C1 segment of cervical spinal cord (tissue), 14 donors: ENCODE measurements around the gene SERPIND1.
A peak's percentile ranks its signal among the peaks of the same experiment; 100 is the strongest.
"Not testable (repeated sequence)": the region's sequence is repeated elsewhere in the genome, so short reads cannot be mapped to it uniquely, and the experiment has no call there.

Experiments used
- DNase-seq, 14 donors: peaks; one replicate each; lab custom pipeline; 2025; lab: John Stamatoyannopoulos, UW

SERPIND1 gene

DNA sequence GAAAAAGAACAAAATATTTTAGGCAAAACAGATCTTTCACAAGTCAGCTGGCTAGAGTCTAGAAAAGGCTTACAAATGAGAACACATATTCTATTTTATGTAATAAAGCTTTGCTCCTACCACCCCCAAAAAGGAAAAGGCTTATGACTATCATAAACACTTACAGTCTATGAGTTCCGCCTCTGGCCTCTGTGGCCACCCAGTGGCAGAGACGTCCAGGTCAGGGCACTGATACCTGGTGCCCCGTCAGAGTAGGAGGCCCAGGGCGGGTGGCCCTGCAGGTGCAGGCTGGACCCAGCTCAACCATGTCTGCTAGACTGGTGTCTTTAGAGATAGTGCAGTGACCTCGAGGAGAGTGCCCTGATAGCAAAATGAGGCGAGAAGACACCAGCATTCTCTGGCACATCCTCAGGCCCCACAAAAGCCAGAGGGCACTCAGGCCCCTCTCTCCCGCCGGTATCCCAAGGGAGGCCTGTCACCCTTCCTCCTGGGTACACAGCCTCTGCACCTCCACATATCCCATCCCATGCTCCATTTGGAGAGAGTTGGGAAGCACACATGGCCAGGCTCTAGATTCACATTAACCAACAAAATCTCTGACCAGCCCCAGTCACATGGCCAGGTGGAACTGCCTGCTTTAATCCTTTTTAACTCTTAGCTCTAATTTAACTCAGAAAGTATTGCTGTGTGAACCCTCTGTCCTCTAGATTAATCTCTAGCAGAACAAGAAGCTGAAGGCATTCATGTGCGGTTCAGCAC lies 27.3 kb upstream of the SERPIND1 start:
- DNase-seq, result no peak

DNA sequence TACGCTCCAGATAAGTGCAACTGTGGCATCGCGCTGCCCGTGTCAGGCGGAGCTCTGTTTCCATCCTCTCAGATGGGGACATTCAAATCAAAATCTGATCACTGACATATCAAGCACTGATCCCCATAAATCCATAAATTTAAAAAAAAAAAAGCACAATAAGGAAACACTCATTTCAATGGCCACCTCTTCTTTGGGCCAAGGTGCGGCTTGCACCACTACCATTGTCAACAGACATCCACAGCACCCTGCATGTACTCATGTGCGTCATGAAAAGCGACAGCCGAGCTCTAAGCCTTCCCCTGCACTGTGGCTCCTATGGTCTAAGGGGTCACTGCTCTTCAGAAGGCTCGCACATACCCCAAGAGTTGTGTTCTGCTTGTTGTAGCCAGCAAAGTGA lies 26.7 kb upstream of the SERPIND1 start:
- no peak for DNase-seq

DNA sequence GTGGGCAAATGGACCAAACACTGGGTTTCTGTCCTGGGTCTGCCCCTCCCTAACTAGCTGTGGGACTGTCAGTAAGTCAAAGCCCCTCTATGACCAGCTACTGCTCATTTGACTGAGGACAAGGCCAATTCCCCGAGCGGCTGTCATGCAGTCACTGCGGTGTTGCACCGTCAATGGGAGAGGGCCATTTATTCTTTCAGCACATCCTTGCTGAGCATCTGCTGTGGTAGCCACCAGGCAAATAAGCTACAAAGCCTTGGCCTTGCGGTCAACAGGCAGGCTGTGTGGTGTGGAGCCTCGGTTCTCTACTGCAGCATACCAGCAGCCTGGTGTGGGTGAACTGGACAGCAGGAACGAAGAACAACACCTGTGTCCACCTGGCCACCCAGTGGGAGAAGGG lies 25.8 kb upstream of the SERPIND1 start:
- no peak for DNase-seq

DNA sequence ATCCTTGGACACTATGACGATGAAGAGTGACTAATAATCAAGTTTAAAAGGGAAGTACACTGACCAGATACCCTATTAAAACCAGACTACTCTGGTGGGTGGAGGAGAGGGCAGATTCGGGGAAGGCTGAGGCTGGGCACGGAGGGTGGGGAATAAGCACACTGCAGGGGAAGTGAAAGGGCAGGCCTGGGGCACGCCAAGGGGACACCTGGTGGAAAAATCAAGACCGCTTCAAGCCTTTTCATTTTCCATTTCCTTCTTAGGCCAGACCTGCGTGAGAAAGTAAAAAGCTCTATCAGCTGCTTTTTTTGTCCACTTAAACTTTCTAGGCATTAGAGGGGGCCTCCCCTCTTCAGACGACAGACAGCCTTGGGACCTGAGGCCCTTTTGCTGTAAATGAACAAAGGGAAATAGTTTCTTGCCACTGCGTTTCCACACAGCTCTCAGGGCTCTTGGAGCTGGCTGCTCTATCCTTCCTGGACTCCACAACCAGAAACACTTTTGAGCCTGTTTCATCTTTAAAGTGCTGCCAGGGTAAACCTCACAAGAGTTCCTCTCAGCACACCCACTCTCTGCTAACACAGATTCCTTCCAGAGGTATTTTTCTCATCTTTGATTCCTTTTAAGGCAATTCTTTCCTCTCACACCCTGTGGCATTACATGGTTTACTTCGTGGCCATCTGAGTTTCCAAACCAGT lies 25.0 kb upstream of the SERPIND1 start:
- no peak for DNase-seq

DNA sequence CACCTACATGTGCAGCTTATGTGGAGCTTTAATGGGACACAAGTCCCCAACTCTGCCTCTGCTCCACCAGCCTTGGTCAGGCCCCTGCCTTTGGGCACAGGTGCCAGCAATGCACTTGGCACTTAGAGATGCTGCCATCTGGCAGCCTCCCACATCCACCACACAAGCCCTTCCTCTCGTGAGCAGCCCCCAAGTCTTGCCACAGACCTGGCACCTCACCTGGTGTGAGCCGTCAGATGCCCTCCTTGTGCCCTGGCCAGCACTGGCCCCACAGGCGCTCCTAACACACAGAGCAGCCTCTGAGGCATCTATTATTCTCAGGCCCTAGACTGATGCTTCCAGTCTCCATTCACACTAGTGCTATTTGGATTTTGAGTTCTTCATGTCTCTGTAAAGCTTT lies 24.5 kb upstream of the SERPIND1 start:
- DNase-seq, result peak in 1 of 14 donors; percentile 34

DNA sequence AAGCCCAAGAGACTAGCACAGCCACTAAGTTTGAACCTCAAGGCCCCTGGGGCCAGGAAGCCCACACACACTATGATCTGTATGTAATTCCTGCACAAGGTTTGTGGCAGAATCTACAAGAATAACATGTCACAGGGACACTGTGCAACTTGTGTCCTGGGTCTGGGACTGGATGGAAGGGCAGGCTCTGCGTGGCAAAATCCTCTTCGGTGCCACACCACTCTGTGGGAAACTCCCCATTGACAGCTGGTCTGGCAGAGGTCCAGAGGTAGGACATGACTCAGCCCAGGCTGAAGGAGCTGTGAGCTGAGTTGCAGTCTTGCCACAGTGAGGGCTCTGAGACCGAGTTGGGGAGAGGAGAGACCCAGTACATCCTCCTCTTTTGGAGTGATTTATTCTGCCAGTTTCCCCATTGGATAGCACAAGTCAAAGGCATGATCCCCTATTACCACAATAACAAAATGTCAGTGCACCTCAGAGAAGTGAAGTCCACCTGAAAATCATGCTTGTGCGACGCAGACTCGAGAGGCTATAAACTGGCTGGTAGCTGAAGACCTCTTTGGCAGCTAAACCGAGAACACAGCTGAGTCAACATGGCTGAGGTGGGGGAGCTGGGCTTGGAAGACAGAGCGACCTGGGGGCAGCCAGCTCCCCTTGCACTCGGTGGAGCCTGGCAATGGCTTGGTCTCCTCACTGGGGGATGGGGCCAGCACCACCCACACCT lies 23.3 kb upstream of the SERPIND1 start:
- DNase-seq, result peak in 6 of 14 donors; percentile 15 to 54 (median 33)

DNA sequence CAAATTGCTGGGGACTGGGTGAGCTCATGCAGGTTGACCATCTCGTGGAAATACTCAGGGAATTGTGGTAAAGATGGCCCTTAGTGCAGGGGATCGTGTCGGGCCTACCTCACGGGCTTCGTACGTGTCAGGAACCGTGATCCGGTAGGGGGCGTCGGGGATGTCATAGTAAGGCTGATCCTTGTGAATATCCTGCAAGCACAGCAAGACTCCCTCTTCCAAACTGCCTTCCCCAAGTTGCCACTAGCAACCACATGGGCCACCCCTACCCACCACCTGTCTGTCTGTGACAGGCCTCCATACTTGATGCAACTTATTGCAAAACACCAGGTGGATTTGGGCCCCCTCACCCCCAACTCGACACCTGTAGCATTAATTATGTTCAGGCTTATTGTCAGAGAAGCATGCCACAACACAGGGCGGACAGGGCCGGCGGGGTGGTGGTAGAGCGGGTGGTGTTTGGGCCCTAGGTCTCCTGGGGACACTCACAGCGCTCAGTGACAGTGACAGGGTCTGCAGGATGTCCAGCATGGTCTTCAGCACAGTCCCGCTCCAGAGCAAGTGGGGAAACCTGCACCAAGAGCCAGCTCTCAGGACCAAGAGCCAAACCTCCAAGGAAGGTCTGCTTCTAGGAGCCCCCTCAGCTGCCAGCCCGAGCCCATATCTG lies 22.6 kb upstream of the SERPIND1 start:
- no peak for DNase-seq

DNA sequence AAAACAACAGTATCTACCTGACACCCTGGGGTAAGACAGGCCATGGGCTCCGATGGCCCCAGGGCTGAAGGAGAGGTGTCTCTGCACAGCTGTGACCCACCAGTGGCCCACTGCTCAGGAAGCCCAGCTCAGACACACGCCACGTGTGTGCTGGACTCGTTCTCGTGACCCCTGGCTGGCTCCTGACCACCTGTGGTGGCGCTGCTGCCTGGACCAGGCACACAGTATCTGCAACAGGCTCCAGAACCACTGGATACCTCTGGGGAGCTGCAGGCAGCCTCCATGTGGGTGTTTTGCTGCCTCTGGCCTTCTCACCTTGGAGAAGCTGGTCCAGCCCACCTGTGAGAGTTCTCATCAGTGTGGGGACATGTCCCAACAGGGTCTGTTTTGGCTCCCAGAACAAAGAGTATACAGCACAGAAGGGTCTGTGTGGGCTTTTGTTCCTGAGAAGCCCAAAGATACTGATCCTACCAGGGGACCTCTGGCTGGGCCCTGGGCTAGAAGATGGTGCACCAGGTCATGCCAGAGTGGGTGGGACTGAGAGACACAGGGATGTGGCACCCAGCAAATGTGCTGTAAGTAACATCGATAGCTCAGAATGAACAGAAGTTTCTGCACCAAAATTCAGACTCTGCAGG lies 21.7 kb upstream of the SERPIND1 start:
- DNase-seq, result no peak

DNA sequence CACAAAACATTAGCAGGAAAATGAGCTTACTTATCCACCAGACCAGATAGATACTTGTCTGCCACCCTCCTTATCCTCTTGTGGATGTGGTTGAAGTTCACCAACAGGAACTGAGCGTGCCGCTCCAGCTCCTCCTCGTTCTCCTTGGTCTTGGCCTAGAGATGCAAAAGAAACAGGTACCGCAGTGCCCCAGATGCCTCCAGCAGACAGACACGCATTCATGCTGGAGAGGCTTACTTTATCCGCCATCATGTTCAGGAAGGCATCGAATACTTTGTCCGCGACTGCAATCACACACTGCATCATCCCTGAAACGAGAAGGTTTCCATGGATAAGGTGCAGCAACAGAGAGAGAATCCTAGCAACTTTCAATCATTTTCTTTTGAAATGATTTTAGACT lies 21.0 kb upstream of the SERPIND1 start:
- DNase-seq, result no peak

DNA sequence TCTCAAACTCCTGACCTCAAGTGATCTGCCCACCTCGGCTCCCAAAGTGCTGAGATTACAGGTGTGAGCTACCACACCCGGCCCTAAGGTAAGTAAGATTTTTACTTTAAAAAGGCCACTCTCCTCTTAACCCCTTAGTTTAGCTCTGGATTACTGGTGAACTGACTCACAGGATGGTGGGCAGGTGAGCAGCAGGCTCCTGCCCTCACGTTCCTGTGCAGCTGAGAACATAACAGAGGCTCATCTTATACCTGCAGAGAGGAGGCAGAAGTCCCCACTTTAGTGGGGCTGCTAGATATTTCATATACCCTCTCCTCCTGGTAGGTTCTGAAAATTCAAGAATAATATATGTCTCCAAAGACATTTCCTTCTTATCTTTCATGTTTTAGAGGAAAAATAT lies 17.1 kb upstream of the SERPIND1 start:
- no peak for DNase-seq

DNA sequence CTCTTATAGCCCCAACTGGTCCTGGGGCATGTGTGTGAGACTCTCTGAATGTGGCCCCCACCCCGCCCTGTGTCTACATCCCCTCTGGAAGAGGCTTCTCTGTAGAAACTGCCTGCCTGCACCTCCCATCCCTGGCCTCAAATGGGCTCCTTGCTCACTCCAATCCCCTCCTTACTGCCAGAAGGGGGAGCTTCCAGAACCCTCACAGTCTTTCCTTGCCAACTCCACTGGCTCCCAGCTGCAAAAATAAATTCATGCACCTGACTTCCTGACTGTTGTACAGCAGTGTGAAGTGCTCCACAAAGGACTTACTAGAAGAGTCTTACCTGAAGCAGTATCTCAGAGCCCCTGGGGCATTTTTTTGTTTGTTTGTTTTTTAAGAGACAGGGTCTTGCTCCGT lies 15.2 kb upstream of the SERPIND1 start:
- DNase-seq, result no peak

DNA sequence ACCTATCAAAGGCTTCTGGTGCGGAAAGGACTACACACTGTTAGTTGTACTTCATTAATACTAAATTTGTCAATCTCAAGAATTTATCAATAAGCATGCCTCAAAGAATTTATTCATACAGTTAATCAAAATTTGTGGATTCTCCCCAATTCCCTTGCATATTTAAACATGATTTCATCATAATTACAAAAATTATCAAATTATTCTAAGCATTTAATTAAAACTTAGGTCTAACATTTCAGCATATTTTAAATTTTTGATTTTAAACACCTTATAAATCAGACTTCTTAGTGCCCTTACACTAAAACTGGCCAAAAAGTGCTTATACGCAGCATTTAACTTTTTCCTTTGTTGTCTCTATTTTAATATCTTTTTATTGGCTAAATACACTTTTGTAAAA lies 13.8 kb upstream of the SERPIND1 start:
- no peak for DNase-seq

DNA sequence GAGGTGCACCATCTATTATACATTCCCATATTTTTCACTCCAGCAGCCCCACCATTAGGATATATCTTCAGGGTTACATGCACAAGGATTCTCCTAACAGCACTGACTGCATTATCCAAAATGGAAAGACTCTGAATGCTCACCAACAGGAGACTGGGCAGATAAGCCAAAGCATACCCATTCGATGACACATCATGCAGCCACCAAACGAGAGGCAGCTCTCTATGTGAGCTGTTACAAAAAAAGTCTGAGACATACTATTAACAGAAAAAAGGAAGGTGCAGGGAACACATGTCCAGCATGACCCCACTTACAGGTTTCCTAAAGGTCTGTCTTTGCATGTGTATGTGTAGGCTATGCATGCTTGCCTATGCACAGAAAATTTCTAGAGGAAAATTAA lies 12.4 kb upstream of the SERPIND1 start:
- no peak for DNase-seq

DNA sequence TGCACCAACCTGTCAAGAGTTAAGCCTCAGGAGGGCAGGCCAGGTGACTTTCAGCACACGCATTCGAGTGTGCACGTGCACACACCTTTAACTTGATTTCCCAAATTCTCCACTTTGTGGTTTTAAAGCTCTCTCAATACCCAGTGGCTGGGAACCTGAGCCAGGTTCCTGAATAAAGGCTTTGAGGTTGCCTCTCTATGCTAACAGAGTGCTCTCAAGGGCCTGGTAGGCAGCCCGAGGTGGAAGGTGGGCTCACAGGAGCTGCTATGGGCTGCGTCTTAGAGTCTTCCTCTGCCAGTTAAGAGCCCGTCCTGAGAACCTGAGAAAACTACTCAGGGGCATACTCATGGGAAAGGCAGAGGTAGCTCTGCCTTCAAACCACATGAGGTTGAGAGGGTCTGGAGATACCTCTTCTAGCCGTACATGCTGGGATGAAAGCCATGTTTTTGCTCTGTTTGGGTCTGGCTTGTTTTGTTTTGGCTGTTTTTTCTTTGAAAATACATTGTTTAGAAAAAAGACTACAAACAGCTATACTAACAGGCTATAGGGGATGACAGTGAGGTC lies 11.6 kb upstream of the SERPIND1 start:
- DNase-seq, result no peak

DNA sequence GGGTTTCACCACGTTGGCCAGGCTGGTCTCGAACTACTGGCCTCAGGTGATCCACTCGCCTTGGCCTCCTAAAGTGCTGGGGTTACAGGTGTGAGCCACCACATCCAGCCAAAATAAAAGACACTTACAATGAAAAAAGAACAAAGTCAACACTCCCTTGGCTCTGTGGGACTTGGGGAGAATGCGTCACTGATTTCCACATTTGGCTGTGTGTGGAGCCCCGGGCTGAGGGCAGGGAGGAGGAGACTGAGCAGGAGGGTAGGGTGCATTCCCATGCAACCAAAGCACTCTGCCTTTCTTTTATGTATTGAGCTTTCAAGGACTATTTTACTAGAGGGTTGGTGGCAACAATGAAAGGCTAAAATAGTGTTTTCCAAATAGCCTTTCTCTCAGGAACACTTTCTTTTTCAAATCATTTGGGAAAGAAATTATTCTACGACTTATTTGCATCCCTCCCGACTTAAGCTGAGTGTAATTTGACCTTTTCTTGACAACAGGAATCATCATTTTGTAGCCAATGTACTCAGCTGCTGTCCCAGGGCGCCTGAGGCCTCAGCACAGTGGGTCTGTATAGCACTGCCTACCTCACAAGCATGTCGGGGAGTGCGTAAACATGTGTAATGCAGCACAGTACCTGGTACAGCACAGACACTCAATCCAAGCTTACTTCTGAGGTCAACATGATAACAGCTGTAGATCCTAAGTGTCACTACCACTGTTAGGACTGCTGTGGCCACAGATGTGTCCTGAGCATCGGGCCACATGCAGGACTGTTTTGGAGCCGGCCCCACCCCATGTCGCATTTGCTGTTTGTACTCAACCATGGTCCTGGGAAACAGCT lies 10.1 kb upstream of the SERPIND1 start:
- no peak for DNase-seq

DNA sequence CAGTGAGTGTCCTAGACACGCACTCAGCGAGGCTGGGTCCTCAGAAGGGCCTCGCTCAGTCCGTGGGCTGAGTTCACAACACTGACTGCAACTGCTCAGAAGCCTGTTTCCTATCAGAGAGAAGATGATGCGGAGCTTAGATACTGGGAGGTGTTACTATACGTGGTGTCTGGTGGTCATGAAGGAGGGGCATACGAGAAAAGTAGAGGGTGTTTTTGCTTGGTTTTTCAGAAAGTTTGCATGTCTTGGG lies 9.5 kb upstream of the SERPIND1 start:
- DNase-seq, result no peak

DNA sequence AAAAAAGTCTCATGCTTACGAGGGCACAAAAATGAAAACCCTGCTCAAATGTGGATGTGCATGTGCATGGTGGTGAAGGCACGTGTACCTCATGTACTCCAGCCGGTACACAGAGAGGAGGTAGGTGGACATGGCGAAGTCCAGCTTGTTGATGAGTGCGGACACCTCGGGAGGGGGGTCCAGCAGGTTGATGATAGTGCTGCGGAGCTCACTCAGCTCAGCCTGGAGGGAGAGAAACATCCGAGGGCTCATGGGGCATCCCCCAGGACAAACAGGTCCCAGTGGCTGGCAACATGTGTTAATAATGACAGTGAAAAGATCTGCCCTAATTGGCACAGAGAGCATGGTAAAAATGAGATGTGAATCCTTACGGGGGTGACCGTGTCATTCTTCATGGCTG lies 9.2 kb upstream of the SERPIND1 start:
- no peak for DNase-seq

DNA sequence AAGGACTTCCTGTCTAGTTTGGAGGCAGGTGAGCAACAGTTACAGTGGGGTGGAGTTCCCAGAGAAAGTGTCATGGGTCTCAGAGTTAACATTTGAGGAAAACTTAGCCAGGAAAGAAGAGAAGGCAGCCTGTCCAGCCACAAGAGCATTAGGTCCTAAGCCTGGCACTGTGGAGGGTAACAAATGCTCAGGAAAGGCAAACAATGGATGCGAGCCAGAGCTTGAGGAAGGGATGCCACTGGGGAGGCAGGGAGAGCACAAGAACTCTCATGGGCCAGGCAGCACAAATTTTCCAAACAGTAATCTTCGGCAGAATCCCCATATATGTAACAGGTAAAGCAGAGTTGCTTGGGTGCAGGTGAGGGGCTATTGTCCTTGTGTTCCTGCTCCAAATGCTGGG lies 8.0 kb upstream of the SERPIND1 start:
- DNase-seq, result peak in 1 of 14 donors; percentile 6

DNA sequence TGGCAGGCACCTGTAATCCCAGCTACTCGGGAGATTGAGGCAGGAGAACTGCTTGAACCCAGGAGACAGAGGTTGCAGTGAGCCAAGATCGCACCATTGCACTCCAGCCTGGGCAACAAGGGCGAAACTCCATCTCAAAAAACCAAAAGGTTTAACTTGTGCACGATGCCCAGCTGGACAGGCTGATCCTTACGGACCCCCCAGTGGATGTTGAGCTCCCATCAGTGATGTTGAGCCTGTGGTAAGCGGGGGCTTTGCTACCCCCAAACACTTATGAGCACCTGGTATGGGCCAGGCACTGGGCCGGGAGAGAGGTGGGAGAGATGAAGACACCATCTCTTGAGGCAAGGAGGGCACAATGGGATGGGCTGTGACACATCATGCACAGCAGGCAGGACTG lies 7.4 kb upstream of the SERPIND1 start:
- DNase-seq, result no peak

DNA sequence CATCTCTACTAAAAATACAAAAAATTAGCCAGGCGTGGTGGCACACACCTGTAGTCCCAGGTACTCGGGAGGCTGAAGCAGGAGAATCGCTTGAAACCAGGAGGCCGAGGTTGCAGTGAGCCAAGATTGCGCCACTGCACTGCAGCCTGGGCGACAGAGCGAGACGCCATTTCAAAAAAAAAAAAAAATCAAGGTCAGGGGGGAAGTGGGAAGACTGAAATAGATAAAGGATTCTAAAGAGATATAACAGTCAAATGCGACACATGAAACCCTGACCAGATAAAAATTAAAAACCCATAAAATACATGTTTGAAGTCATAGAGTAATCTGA lies 4.5 kb upstream of the SERPIND1 start:
- not testable (repeated sequence) for DNase-seq
